Measurements from ENCODE around the gene FFAR2. TPM values are rescaled to one million over a fixed set of nuclear protein-coding genes. Genes with fewer than 3 reads are reported as not detected.

FFAR2 gene
- total and polyA plus RNA-seq, 9 of the 15 experiments (the other 6 are each of a cell fraction or from before 2014, with no cell fraction given) = not detected

DNA sequence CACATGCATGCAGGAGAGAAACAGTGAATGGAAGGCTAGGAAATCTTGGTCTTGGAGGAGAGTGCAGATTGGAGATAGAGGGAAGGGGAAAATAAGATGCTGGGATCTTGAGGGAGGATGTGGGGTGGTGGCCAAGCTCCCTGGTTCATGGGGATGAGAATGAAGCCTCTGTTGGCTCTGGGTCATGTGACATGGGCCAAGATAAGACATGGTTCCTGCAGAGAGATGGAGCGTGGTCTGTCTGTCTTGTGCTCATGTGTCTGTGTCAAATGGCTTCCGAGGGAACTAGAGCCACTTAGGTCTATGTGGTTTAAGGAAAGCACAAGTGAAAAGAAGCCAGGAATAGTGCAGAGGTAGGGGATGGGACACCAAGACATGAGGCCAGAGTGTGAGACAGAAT, 30.8 kb upstream of the FFAR2 start:
- H3K36me3 ChIP-seq (ENCODE audit: control insufficient read depth, insufficient read depth, low read length) = no peaks in the 10 kb centered on the region
- H3K79me2 ChIP-seq (ENCODE audit: control insufficient read depth, insufficient read depth, low read length) = no peaks in the 10 kb centered on the region
- H3K4me3 ChIP-seq = no peak overlapping the region
- intact Hi-C loops (cut with micrococcal nuclease) = no loop called here
- no peak for DNase-seq (ENCODE audit: extremely low read depth in 1 of 4, low spot score in 3 of 4)
- H3K9me3 ChIP-seq (replicated peaks; ENCODE audit: control insufficient read depth, insufficient read depth, low read depth, low read length) = no peaks in the 10 kb centered on the region
- no peak overlapping the region for H2AFZ ChIP-seq (ENCODE audit: low read depth, low read length)
- H3K9me1 ChIP-seq (ENCODE audit: control insufficient read depth, insufficient read depth, low read length) = no peaks in the 10 kb centered on the region
- peaks cover 52 to 68% of the 10 kb centered on the region in 2 experiments for H3K27me3 ChIP-seq (ENCODE audit: control insufficient read depth in 2 of 2, insufficient read depth in 2 of 2, low read length in 2 of 2)
- ATAC-seq = no peak
- no peak overlapping the region for H3K27ac ChIP-seq (ENCODE audit: extremely low read depth, low read depth, low read length)
- peaks cover 0 to 6% of the 10 kb centered on the region in 2 experiments; a peak in 2 of 5 replicates for H3K4me1 ChIP-seq (replicated peaks in 1 of 2; ENCODE audit: control insufficient read depth in 2 of 2, insufficient read depth in 2 of 2, low read length in 2 of 2)
- H3K9ac ChIP-seq (ENCODE audit: insufficient read depth in 1 of 2, low read depth in 2 of 2, low read length in 2 of 2) = no peak overlapping the region
- H4K20me1 ChIP-seq (replicated peaks; ENCODE audit: control insufficient read depth, insufficient read depth, low read length) = 0 out of 2 replicates have a peak, but pooled peaks cover 4% of the 10 kb centered on the region
- in situ Hi-C loops (cut with MboI) = no loop called here
- FAIRE-seq = no peak
- TF ChIP-seq RAD51 (IDR thresholded peaks at IDR 0.05; ENCODE audit: borderline replicate concordance, low read depth) (peak; percentile 51; the same call in 1 of the 2 replicates), MTF1 (CRISPR knock-in tag; IDR thresholded peaks at IDR 0.05; ENCODE audit: borderline replicate concordance) (no peak), TFE3 (CRISPR knock-in tag; IDR thresholded peaks at IDR 0.05) (peak; percentile 89)
- TF ChIP-seq, protein P1, sequence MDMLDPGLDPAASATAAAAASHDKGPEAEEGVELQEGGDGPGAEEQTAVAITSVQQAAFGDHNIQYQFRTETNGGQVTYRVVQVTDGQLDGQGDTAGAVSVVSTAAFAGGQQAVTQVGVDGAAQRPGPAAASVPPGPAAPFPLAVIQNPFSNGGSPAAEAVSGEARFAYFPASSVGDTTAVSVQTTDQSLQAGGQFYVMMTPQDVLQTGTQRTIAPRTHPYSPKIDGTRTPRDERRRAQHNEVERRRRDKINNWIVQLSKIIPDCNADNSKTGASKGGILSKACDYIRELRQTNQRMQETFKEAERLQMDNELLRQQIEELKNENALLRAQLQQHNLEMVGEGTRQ (CRISPR knock-in tag; IDR thresholded peaks at IDR 0.05) = peak; percentile 31; the same call in 1 of the 2 replicates
- ChIA-PET POLR2A (interaction anchor here (0.5 to 2.1 kb wide), 5 partner anchors 10 to 238 kb away, joined by 3 to 9 read pairs (median 3); no protein-coding TSS in a partner anchor), CTCF (ENCODE audit: low intra/inter-chr PET ratio) (no interaction called here)
- BruUV-seq (replicated peaks) = no TSS peak
- H3K4me2 ChIP-seq (ENCODE audit: insufficient read depth, low read length) = no peak overlapping the region
- WGBS (ENCODE audit: insufficient coverage, low coverage, missing lambda C conversion rate) = 0% methylated on average over 2 of the region's 2 CpGs
